22Rv1 (cell line): ENCODE data around the gene PILRB.

Experiments used
- CTCF ChIP-seq: fragments of 450-650 bp; IDR thresholded peaks from 2 replicates; pipeline ENCODE4 v1.5.1; 2017; ENCODE audit warnings: mild to moderate bottlenecking
- ZFX ChIP-seq: fragments of 450-650 bp; IDR thresholded peaks from 2 replicates; pipeline ENCODE4 v1.6.1; 2017; ENCODE audit warnings: antibody characterized with exemption, borderline replicate concordance

- no peak for TF ChIP-seq CTCF
- no peak for TF ChIP-seq ZFX
Measured at GRCh38 chr7:100346921-100347320, 11.0 kb upstream of the PILRB start.
